Upper lobe of left lung (tissue), 6 donors: ENCODE measurements around the gene NTSR1. TPM values are rescaled to one million over a fixed set of nuclear protein-coding genes. Genes with fewer than 3 reads are reported as not detected.

Source experiments
- ATAC-seq, 2 donors: fragments of 200-7000 bp; cut with Tn5 transposase; one replicate each; pipeline ENCODE4 v1.9.1; 2022; ENCODE audit warnings: mild to moderate bottlenecking in 2 of 2, moderate library complexity in 2 of 2; ENCODE audit not compliant: low FRiP score in 2 of 2
- DNase-seq, 2 donors: peaks; one replicate each; pipeline ENCODE4 v3.0.0-alpha.2; 2019 to 2020
- H3K27ac ChIP-seq, 4 donors: fragments of 200-600 bp; sonication (generic); one replicate each; pipeline ENCODE4 v1.5.1; 2016 to 2019
- H3K27me3 ChIP-seq, 4 donors: fragments of 200-600 bp; sonication (generic); one replicate each; pipeline ENCODE4 v1.5.1; 2017 to 2019
- H3K36me3 ChIP-seq, 4 donors: fragments of 200-600 bp; sonication (generic); one replicate each; pipeline ENCODE4 v1.5.1; 2016 to 2019
- H3K4me1 ChIP-seq, 4 donors: fragments of 200-600 bp; sonication (generic); one replicate each; pipeline ENCODE4 v1.5.1; 2018 to 2019
- H3K4me3 ChIP-seq, 4 donors: fragments of 200-600 bp; sonication (generic); one replicate each; pipeline ENCODE4 v1.5.1; 2017 to 2019; ENCODE audit warnings: mild to moderate bottlenecking in 2 of 4, moderate library complexity in 1 of 4
- H3K9me3 ChIP-seq, 4 donors: fragments of 200-600 bp; sonication (generic); one replicate each; pipeline ENCODE4 v1.5.1; 2018 to 2019
- EP300 ChIP-seq, 4 donors: sonication (generic); formaldehyde crosslinking; IDR thresholded peaks; one replicate each; pipeline ENCODE4 v1.5.1; 2017; ENCODE audit warnings: antibody characterized with exemption in 4 of 4, control low read depth in 2 of 4
- POLR2A ChIP-seq, 4 donors: fragments of 450-650 bp; IDR thresholded peaks; one replicate each; pipeline ENCODE4 v1.5.1; 2016 to 2017; ENCODE audit warnings: antibody characterized with exemption in 4 of 4, mild to moderate bottlenecking in 2 of 4
- POLR2AphosphoS5 ChIP-seq, 2 donors: sonication (generic); formaldehyde crosslinking; IDR thresholded peaks; one replicate each; pipeline ENCODE4 v1.5.1; 2017; ENCODE audit warnings: antibody characterized with exemption in 2 of 2
- WGBS, 2 donors: methylation state at CpG; one replicate each; pipeline ENCODE4 v1.1.5; 2017 to 2018; 5-methylcytosine and 5-hydroxymethylcytosine counted together
- total RNA-seq, 6 donors: library from RNA; depleted of rRNA in 4 of 6; stranded (reverse); fragments of >200 nt in 4 of 6; gene quantifications; one replicate each; pipeline versions ENCODE4 v1.1.0 to v1.2.1, GENCODE V29; 2016 to 2021
- TF ChIP-seq, protein P1 (sequence below), 6 experiments: fragments of 450-650 bp in 4 of 6; fragments of 200-600 bp in 2 of 6; sonication (generic) in 2 of 6; IDR thresholded peaks; one replicate each; pipeline ENCODE4 v1.5.1; 2016 to 2019; ENCODE audit warnings: antibody characterized with exemption in 6 of 6
- donor health status: DM: no; HTN: no; CAD: no; lungs with moderate emphysema.
- donor health status: DM: no; HTN: yes; CAD: no; lungs with severe emphysema.

The NTSR1 gene
- total RNA-seq, 6 donors from 2014 or later: 0.20 to 1.4 (median 0.26) TPM; not detected in 1

DNA sequence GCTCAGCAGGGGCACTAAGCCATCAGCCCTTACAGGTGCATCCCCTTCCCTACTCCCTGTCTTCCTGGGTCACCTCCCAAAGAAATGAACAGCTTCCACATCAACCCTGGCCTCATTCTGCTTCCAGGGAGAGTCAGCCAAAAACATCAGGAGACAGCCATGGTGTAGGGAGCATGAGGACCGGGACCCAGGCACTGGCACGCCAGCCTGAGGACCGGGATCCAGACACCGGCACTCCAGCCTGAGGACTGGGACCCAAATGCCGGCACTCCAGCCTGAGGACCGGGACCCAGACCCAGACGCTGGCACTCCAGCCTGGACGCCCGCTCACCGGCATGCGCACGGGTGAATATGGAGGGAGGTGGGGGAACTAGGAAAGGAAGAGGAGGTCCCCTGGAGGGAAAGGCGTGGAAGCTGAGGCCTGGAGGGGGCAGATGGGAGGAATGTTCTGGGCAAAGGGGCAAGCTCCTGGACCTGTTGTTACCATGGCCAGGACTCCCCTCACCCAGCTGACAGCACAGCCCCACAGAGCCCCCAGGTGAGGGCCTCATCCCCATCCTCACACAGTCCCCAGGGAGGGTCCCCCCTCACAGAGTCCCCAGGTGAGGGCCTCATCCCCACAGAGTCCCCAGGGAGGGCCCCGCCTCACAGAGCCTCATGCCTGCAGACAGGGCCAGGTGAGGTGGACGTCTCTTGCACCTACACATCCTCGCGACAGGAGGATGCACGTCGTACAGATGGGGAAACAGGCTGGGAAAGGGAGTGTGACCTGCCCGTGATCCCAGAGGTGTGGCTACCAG lies 61.7 kb downstream of the NTSR1 start:
- no peak for ATAC-seq
- H3K4me3 ChIP-seq: no peak overlapping the region
- no peak overlapping the region for H3K27ac ChIP-seq
- no peak for TF ChIP-seq POLR2A (IDR thresholded peaks at IDR 0.05)
- no peak for TF ChIP-seq EP300 (IDR thresholded peaks at IDR 0.05)
- TF ChIP-seq POLR2AphosphoS5 (IDR thresholded peaks at IDR 0.05): no peak
- TF ChIP-seq, protein P1, sequence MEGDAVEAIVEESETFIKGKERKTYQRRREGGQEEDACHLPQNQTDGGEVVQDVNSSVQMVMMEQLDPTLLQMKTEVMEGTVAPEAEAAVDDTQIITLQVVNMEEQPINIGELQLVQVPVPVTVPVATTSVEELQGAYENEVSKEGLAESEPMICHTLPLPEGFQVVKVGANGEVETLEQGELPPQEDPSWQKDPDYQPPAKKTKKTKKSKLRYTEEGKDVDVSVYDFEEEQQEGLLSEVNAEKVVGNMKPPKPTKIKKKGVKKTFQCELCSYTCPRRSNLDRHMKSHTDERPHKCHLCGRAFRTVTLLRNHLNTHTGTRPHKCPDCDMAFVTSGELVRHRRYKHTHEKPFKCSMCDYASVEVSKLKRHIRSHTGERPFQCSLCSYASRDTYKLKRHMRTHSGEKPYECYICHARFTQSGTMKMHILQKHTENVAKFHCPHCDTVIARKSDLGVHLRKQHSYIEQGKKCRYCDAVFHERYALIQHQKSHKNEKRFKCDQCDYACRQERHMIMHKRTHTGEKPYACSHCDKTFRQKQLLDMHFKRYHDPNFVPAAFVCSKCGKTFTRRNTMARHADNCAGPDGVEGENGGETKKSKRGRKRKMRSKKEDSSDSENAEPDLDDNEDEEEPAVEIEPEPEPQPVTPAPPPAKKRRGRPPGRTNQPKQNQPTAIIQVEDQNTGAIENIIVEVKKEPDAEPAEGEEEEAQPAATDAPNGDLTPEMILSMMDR (IDR thresholded peaks at IDR 0.05): no peak
- H3K4me1 ChIP-seq: peaks cover 0 to 13% (median 2%) of the 10 kb centered on the region in 4 donors
- DNase-seq: peak in 1 of 2 donors; percentile 52
- H3K36me3 ChIP-seq: no peaks in the 10 kb centered on the region
- H3K9me3 ChIP-seq: no peaks in the 10 kb centered on the region
- 93 to 98% methylated on average over 19 to 20 of the region's 20 CpGs for WGBS, 2 donors
- no peaks in the 10 kb centered on the region for H3K27me3 ChIP-seq

DNA sequence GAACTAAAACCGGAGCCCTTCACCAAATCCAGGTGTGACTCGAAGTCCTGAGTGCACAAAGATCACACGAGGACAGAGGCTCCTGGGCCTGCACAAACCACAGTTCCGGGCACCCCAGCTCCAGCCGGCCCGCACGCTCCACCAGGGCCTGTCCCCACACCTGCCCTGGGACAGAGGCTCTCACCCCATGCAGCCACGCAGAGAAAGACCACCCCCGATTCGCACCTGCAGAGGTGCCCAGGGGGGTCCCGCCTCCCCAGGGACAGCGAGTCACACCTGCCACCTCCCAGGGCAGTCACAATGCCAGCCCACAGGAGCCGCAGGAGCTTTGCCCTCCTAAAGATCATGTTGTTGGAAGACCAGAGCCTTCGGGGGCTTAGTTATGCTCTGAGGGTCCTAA lies 62.3 kb downstream of the NTSR1 start:
- WGBS, 2 donors: 82 to 86% methylated on average over 7 to 13 of the region's 14 CpGs
- TF ChIP-seq, protein P1 (IDR thresholded peaks at IDR 0.05): no peak
- no peak for TF ChIP-seq POLR2AphosphoS5 (IDR thresholded peaks at IDR 0.05)
- no peak for TF ChIP-seq EP300 (IDR thresholded peaks at IDR 0.05)
- no peak for TF ChIP-seq POLR2A (IDR thresholded peaks at IDR 0.05)
- peak in 1 of 2 donors; percentile 71 for DNase-seq

DNA sequence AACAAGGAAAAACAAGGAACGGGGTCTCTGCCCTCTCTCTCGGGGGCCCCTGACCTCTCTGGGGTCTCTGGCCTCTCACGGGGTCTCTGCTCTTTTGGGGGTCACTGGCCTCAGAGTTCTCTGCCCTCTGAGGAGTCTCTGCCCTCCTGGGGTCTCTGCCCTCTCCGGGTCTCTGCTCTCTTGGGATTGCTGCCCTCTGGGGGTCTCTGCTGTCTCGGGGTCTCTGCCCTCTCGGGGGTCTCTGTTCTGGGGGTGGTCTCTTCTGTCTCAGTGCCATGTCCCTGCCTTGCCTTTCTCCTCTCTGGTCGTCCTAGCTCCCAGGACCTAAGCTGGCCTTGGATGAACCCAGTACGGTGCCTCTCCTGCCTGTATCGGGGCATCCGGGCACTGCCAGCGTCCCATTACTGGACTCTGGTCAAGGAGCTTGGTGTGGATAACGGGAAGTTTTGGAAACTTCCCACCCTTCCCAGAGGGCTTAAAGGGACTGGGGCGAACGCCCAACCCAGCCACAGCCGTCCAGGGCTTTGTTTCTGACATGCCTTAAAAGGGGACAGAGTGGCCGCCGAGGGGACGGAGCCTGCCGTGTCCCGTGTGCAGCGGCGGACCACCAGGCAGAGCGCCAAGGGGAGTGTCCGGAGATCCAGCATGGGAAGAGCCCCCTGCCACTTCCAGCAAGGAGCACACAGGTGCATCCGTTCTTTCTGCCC lies 62.9 kb downstream of the NTSR1 start:
- DNase-seq (no peak), ATAC-seq (no peak)
- peaks cover 3 to 22% (median 7%) of the 10 kb centered on the region in 4 donors for H3K4me1 ChIP-seq
- no peak overlapping the region for H3K27ac ChIP-seq
- H3K27me3 ChIP-seq: no peaks in the 10 kb centered on the region
- no peak overlapping the region for H3K4me3 ChIP-seq
- 80 to 87% methylated on average over 15 to 23 of the region's 25 CpGs for WGBS, 2 donors
- no peaks in the 10 kb centered on the region for H3K36me3 ChIP-seq
- H3K9me3 ChIP-seq: no peaks in the 10 kb centered on the region
- TF ChIP-seq, protein P1 (IDR thresholded peaks at IDR 0.05): no peak

More for the DNA sequence above, 62.3 kb downstream of the NTSR1 start:
- Histone ChIP-seq H3K36me3 (no peaks in the 10 kb centered on the region), H3K27me3 (no peaks in the 10 kb centered on the region), H3K4me3 (no peak overlapping the region), H3K9me3 (no peaks in the 10 kb centered on the region), H3K27ac (no peak overlapping the region), H3K4me1 (peaks cover 0 to 16% (median 2%) of the 10 kb centered on the region in 4 donors)
- ATAC-seq: no peak

DNA sequence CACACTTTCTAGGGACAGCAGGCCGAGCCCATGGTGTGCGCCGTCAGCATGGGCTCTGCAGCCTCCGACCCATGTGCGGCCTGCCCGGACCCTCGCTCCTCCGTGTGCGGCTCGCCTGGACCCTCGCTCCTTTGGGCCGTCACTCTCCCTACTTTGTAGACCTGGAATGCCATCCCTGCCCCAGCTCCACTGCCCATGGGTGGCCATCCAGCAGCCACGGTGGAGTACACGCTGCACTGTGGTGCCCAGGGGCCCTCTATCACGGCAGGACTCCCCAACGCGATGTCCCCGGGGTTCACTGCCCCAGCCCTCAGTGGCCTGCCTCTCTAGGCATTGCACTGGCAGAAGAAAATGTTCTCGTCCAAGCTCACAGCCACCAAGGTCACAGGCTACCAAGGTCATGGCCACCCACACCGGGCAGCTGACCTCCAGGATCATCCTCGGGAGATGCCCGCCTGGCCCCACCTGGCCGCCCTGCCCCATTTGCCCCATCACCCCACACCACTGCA lies 63.5 kb downstream of the NTSR1 start:
- ATAC-seq: no peak
- WGBS, 2 donors: 95 to 96% methylated on average over 7 to 15 of the region's 23 CpGs
- Histone ChIP-seq H3K9me3 (no peaks in the 10 kb centered on the region), H3K27me3 (no peaks in the 10 kb centered on the region), H3K4me1 (peaks cover 5 to 24% (median 8%) of the 10 kb centered on the region in 4 donors), H3K36me3 (no peaks in the 10 kb centered on the region), H3K4me3 (no peak overlapping the region), H3K27ac (no peak overlapping the region)
- DNase-seq: peak in 1 of 2 donors; percentile 68
- TF ChIP-seq, protein P1 (IDR thresholded peaks at IDR 0.05): no peak
- TF ChIP-seq EP300 (IDR thresholded peaks at IDR 0.05): no peak
- no peak for TF ChIP-seq POLR2A (IDR thresholded peaks at IDR 0.05)
- TF ChIP-seq POLR2AphosphoS5 (IDR thresholded peaks at IDR 0.05): no peak
